ENCODE results near the gene ZFR. TPM values are rescaled to one million over a fixed set of nuclear protein-coding genes. Genes with fewer than 3 reads are reported as not detected.

The ZFR gene
- total RNA-seq, 1 experiment from 2014 or later, result 62.4 TPM

DNA sequence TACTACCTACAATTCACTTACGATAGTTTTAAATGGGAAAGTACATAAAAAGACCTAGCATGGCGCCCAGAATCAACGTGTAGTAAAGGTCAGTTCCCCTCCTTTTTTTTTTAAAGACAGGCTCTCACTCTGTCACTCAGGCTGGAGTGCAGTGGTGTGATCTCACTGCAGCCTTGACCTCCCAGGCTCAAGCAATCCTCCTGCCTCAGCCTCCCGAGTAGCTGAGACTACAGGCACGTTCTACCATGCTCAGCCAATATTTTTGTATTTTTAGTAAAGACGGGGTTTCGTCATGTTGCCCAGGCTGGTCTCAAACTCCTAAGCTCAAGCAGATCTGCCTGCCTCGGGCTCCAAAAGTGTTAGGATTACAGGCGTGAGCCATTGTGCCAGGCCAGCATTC is 91.1 kb downstream of the ZFR start:
- Mint-ChIP-seq H3K4me1 (no peaks in the 10 kb centered on the region), H3K4me3 (no peak overlapping the region), H3K36me3 (ENCODE audit: insufficient read depth in 1 of 3, low read depth in 3 of 3) (peaks cover 21 to 36% (median 36%) of the 10 kb centered on the region in 3 experiments), H3K27me3 (ENCODE audit: low read depth) (no peaks in the 10 kb centered on the region), H3K27ac (peak overlapping the region in 1 of 3 experiments; percentile 63; a peak in 2 of 7 replicates), H3K9me3 (peaks cover 5 to 10% of the 10 kb centered on the region in 2 experiments; a peak in 4 of 5 replicates)
- Histone ChIP-seq H3K9ac (ENCODE audit: extremely low read depth, insufficient read length, low read length) (no peak overlapping the region), H4K5ac (ENCODE audit: insufficient read length, low read depth, low read length) (no peak overlapping the region), H3K79me2 (ENCODE audit: insufficient read depth, low read length) (no peaks in the 10 kb centered on the region), H3K14ac (ENCODE audit: insufficient read depth, low read length) (no peak overlapping the region), H2BK15ac (ENCODE audit: low read depth, low read length) (no peak overlapping the region), H4K8ac (replicated peaks; ENCODE audit: insufficient read length, low read depth, low read length) (no peak overlapping the region), H3K4ac (ENCODE audit: low read depth, low read length) (no peak overlapping the region), H3K23ac (ENCODE audit: insufficient read length, low read depth, low read length) (no peak overlapping the region), H3K18ac (ENCODE audit: insufficient read length, low read depth, low read length) (no peak overlapping the region), H3K56ac (ENCODE audit: insufficient read length, low read depth, low read length) (no peak overlapping the region), H3K9me3 (ENCODE audit: control insufficient read depth, low read depth, low read length) (no peaks in the 10 kb centered on the region), H2AFZ (ENCODE audit: low read length) (no peak overlapping the region), H4K20me1 (ENCODE audit: control insufficient read depth, insufficient read depth, insufficient read length) (no peaks in the 10 kb centered on the region), H3T11ph (ENCODE audit: low read length) (no peak overlapping the region), H3K79me1 (ENCODE audit: insufficient read depth, low read depth, low read length, poor library complexity, severe bottlenecking) (no peaks in the 10 kb centered on the region), H2BK12ac (ENCODE audit: insufficient read length, low read depth, low read length) (no peak overlapping the region), H2BK5ac (ENCODE audit: insufficient read length, low read length) (no peak overlapping the region), H3K27ac (ENCODE audit: insufficient read length, low read depth, low read length) (no peak overlapping the region), H3K27me3 (ENCODE audit: insufficient read depth, low read length) (no peaks in the 10 kb centered on the region), H3K4me1 (ENCODE audit: insufficient read depth, low read length) (no peaks in the 10 kb centered on the region), H2BK20ac (ENCODE audit: low read depth, low read length, poor library complexity, severe bottlenecking) (no peak overlapping the region), H3K4me2 (ENCODE audit: insufficient read depth, insufficient read length, low read length) (no peak overlapping the region), H4K91ac (ENCODE audit: insufficient read length, low read depth, low read length) (no peak overlapping the region), H3K23me2 (ENCODE audit: insufficient read length, low read depth, low read length, poor library complexity, severe bottlenecking) (no peaks in the 10 kb centered on the region), H2AK5ac (ENCODE audit: insufficient read length, low read length) (no peak overlapping the region), H2BK120ac (ENCODE audit: low read depth, low read length, poor library complexity, severe bottlenecking) (no peak overlapping the region)
- TF ChIP-seq, protein P1, sequence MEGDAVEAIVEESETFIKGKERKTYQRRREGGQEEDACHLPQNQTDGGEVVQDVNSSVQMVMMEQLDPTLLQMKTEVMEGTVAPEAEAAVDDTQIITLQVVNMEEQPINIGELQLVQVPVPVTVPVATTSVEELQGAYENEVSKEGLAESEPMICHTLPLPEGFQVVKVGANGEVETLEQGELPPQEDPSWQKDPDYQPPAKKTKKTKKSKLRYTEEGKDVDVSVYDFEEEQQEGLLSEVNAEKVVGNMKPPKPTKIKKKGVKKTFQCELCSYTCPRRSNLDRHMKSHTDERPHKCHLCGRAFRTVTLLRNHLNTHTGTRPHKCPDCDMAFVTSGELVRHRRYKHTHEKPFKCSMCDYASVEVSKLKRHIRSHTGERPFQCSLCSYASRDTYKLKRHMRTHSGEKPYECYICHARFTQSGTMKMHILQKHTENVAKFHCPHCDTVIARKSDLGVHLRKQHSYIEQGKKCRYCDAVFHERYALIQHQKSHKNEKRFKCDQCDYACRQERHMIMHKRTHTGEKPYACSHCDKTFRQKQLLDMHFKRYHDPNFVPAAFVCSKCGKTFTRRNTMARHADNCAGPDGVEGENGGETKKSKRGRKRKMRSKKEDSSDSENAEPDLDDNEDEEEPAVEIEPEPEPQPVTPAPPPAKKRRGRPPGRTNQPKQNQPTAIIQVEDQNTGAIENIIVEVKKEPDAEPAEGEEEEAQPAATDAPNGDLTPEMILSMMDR (conservative IDR thresholded peaks at IDR 0.05), result no peak
- DNase-seq, result no peak
- WGBS (ENCODE audit: extremely low coverage, insufficient read length, low lambda C conversion rate), result no CpG with 5 or more reads among the region's 9 CpGs
